SK-N-SH (cell line): ENCODE data around the gene MFSD2B. TPM values are rescaled to one million over a fixed set of nuclear protein-coding genes. Genes with fewer than 3 reads are reported as not detected.

Source experiments
- CTCF ChIA-PET: fragments of 300-600, 350-600 bp; formaldehyde crosslinking; extraction: SDS; loops from one replicate; lab custom pipeline; 2021; lab: Yijun Ruan, JAX
- POLR2A ChIA-PET: fragments of 350-600 bp; sonication (Branson Sonifier 250); formaldehyde crosslinking; extraction: SDS; loops from one replicate; lab custom pipeline; 2020; ENCODE audit warnings: antibody characterized with exemption, inconsistent platforms; lab: Yijun Ruan, JAX
- DNase-seq: peaks from one replicate; pipeline ENCODE4 v3.0.0; 2012
- H2AFZ ChIP-seq: fragments of 200-600 bp; sonication (generic); 2 replicates; pipeline ENCODE4 v1.8.1; 2016; ENCODE audit warnings: antibody characterized with exemption, mild to moderate bottlenecking, low read depth
- H3F3A ChIP-seq: fragments of 200-600 bp; sonication (generic); replicated peaks from 2 replicates; pipeline ENCODE3; 2016; ENCODE audit warnings: antibody characterized with exemption, mild to moderate bottlenecking; ENCODE audit not compliant: insufficient read depth
- H3K27ac ChIP-seq, 2 experiments: fragments of 200-500 bp in 1 of 2; fragments of 200-600 bp in 1 of 2; sonication (Bioruptor generic) in 1 of 2; sonication (generic), shearing (Covaris generic) in 1 of 2; 2 replicates each; pipeline versions ENCODE4 v1.5.1 to v1.6.1; 2014 to 2016; ENCODE audit warnings: low read depth in 2 of 2, inconsistent platforms in 1 of 2, low read length in 1 of 2, mild to moderate bottlenecking in 1 of 2, mixed read lengths in 1 of 2
- H3K27me3 ChIP-seq: fragments of 200-600 bp; sonication (generic), shearing (Covaris generic); 2 replicates; pipeline ENCODE4 v1.6.1; 2016; ENCODE audit warnings: mixed run types; ENCODE audit not compliant: insufficient read depth
- H3K36me3 ChIP-seq, 2 experiments: fragments of 200-500 bp in 1 of 2; fragments of 200-600 bp in 1 of 2; sonication (Bioruptor generic) in 1 of 2; sonication (generic) in 1 of 2; replicated peaks in 1 of 2; 2 replicates each; pipeline versions ENCODE3 to v1.5.1; 2014 to 2016; ENCODE audit warnings: low read length in 1 of 2, mild to moderate bottlenecking in 1 of 2; ENCODE audit not compliant: insufficient read depth in 2 of 2, control insufficient read depth in 1 of 2
- H3K4me1 ChIP-seq, 2 experiments: fragments of 200-500 bp in 1 of 2; fragments of 200-600 bp in 1 of 2; sonication (Bioruptor generic) in 1 of 2; sonication (generic), shearing (Covaris generic) in 1 of 2; 2 replicates each; pipeline versions ENCODE4 v1.5.1 to v1.6.1; 2014 to 2016; ENCODE audit warnings: low read depth in 1 of 2, low read length in 1 of 2, mixed run types in 1 of 2; ENCODE audit not compliant: insufficient read depth in 2 of 2, control insufficient read depth in 1 of 2
- H3K4me2 ChIP-seq: fragments of 200-600 bp; sonication (generic), shearing (Covaris generic); 2 replicates; pipeline ENCODE4 v1.6.1; 2017; ENCODE audit warnings: mixed run types
- H3K4me3 ChIP-seq, 2 experiments: fragments of 200-500 bp in 1 of 2; fragments of 200-600 bp in 1 of 2; sonication (Bioruptor generic) in 1 of 2; sonication (generic), shearing (Covaris generic) in 1 of 2; 2 replicates each; pipeline versions ENCODE4 v1.5.1 to v1.8.1; 2014 to 2016; ENCODE audit warnings: low read depth in 2 of 2, inconsistent platforms in 1 of 2, low read length in 1 of 2, mild to moderate bottlenecking in 1 of 2, mixed read lengths in 1 of 2, moderate library complexity in 1 of 2
- H3K79me2 ChIP-seq: fragments of 200-600 bp; sonication (generic); 2 replicates; pipeline ENCODE4 v1.8.1; 2017; ENCODE audit warnings: mild to moderate bottlenecking; ENCODE audit not compliant: insufficient read depth
- H3K9ac ChIP-seq: fragments of 200-600 bp; sonication (generic); 2 replicates; pipeline ENCODE4 v1.6.1; 2017; ENCODE audit warnings: mixed run types
- H3K9me2 ChIP-seq: fragments of 200-600 bp; sonication (generic); 2 replicates; pipeline ENCODE4 v1.6.1; 2017; ENCODE audit warnings: mixed run types
- H3K9me3 ChIP-seq: fragments of 200-600 bp; sonication (generic); 2 replicates; pipeline ENCODE4 v1.6.1; 2017; ENCODE audit warnings: mixed run types, mild to moderate bottlenecking, moderate library complexity
- H4K20me1 ChIP-seq: fragments of 200-600 bp; sonication (generic); 2 replicates; pipeline ENCODE4 v1.6.1; 2017; ENCODE audit warnings: mild to moderate bottlenecking, mixed run types; ENCODE audit not compliant: insufficient read depth
- CHD2 ChIP-seq: fragments of 150-350 bp; IDR thresholded peaks from 2 replicates; pipeline ENCODE4 v1.6.1; 2018; ENCODE audit warnings: low read length; ENCODE audit not compliant: partially characterized antibody
- EP300 ChIP-seq, 2 experiments: IDR thresholded peaks; 2 replicates each; pipeline versions ENCODE4 v1.4.0 to v1.6.1; 2012; ENCODE audit warnings: borderline replicate concordance in 1 of 2, low read depth in 1 of 2, low read length in 1 of 2
- POLR2AphosphoS5 ChIP-seq: IDR thresholded peaks from 2 replicates; pipeline ENCODE4 v1.6.1; 2012; ENCODE audit warnings: low read depth, low read length
- RFX5 ChIP-seq: IDR thresholded peaks from 2 replicates; pipeline ENCODE4 v1.6.1; 2012; ENCODE audit warnings: mild to moderate bottlenecking, improper control_type of control experiment, low read length
- SIN3A ChIP-seq: IDR thresholded peaks from 2 replicates; pipeline ENCODE4 v1.6.1; 2012; ENCODE audit warnings: low read depth, mild to moderate bottlenecking, low read length, moderate library complexity, borderline replicate concordance
- WGBS: methylation state at CpG from one replicate; pipeline ENCODE4 v1.1.6; 2017; ENCODE audit warnings: low lambda C conversion rate; 5-methylcytosine and 5-hydroxymethylcytosine counted together
- polyA plus RNA-seq, 3 experiments: library from polyadenylated mRNA; depleted of rRNA; stranded (reverse); fragments of >200 nt; gene quantifications; 2 replicates each; pipeline ENCODE4 v1.2.3, GENCODE V29; 2012
- small RNA-seq, 7 experiments: library from RNA; depleted of rRNA; stranded (forward); fragments of <200 nt; gene quantifications; one replicate each; pipeline ENCODE3, GENCODE V24; 2012
- TF ChIP-seq, protein P1 (sequence below): fragments of 200-600 bp; sonication (generic); IDR thresholded peaks from 2 replicates; pipeline ENCODE4 v1.6.1; 2017; ENCODE audit warnings: antibody characterized with exemption, mild to moderate bottlenecking, moderate library complexity
- TF ChIP-seq, protein P2 (sequence below): IDR thresholded peaks from 2 replicates; pipeline ENCODE4 v1.4.0; 2012; ENCODE audit warnings: low read depth

Gene MFSD2B
- polyA plus RNA-seq, 1 of the 3 experiments (the other 2 are of a cell fraction): not detected

DNA sequence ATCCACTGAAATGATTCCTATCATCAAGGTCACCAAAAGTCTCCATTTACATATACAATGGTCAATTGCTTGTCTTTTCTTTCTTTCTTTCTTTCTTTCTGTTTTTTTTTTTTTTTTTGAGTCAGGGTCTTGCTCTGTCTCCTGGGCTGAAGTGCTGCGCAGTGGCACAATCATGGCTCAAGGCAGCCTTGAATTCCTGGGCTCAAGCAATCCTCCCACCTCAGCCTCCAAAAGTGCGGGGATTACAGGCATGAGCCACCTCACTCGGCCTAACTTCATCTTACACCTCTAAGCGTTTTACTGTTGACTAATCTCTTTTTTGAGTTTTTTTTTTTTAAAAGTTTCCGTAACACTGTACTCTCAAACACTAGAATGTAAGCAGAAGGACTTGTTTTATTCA is 65.4 kb downstream of the MFSD2B start:
- 0 out of 2 replicates have a peak overlapping the region, but pooled peaks have one; percentile 67 for H2AFZ ChIP-seq
- ChIA-PET CTCF (interaction anchor here (1.6 to 5.6 kb wide), 2 partner anchors 8 to 149 kb away, joined by 4 to 34 read pairs; partner anchors contain the start of gene ATAD2B), POLR2A (no interaction called here)
- no peaks in the 10 kb centered on the region for H4K20me1 ChIP-seq
- H3K27ac ChIP-seq: peak overlapping the region in 1 of 2 experiments; percentile 79; a peak in 2 of 4 replicates
- H3F3A ChIP-seq: peaks cover 27% of the 10 kb centered on the region
- H3K4me2 ChIP-seq: peak overlapping the region; percentile 85
- peaks cover 7% of the 10 kb centered on the region in 2 experiments; a peak in 2 of 4 replicates for H3K4me1 ChIP-seq
- no peaks in the 10 kb centered on the region for H3K27me3 ChIP-seq
- TF ChIP-seq SIN3A (no peak), RFX5 (no peak), CHD2 (no peak), EP300 (IDR thresholded peaks at IDR 0.05; ENCODE audit: borderline replicate concordance in 1 of 2, low read depth in 1 of 2, low read length in 1 of 2) (no peak), POLR2AphosphoS5 (no peak)
- TF ChIP-seq, protein P1, sequence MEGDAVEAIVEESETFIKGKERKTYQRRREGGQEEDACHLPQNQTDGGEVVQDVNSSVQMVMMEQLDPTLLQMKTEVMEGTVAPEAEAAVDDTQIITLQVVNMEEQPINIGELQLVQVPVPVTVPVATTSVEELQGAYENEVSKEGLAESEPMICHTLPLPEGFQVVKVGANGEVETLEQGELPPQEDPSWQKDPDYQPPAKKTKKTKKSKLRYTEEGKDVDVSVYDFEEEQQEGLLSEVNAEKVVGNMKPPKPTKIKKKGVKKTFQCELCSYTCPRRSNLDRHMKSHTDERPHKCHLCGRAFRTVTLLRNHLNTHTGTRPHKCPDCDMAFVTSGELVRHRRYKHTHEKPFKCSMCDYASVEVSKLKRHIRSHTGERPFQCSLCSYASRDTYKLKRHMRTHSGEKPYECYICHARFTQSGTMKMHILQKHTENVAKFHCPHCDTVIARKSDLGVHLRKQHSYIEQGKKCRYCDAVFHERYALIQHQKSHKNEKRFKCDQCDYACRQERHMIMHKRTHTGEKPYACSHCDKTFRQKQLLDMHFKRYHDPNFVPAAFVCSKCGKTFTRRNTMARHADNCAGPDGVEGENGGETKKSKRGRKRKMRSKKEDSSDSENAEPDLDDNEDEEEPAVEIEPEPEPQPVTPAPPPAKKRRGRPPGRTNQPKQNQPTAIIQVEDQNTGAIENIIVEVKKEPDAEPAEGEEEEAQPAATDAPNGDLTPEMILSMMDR: no peak
- TF ChIP-seq, protein P2, sequence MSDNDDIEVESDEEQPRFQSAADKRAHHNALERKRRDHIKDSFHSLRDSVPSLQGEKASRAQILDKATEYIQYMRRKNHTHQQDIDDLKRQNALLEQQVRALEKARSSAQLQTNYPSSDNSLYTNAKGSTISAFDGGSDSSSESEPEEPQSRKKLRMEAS: no peak
- TF ChIP-seq, all 33 proteins: peak for 0
- DNase-seq: no peak
- Histone ChIP-seq H3K4me3 (peak overlapping the region; percentile 82), H3K9me3 (no peaks in the 10 kb centered on the region), H3K79me2 (peaks cover 57% of the 10 kb centered on the region), H3K36me3 (peaks cover 34 to 44% of the 10 kb centered on the region in 2 experiments), H3K9me2 (no peaks in the 10 kb centered on the region), H3K9ac (peak overlapping the region; percentile 76)
- 49% methylated on average over 5 of the region's 5 CpGs for WGBS

Small RNAs within 50 kb of the gene (small RNA-seq; reads per million reads assigned to genes)
- gene RN7SL610P (0 reads per million in 7 experiments), gene RNU6-370P (0 reads per million in 7 experiments)

Other genes starting within 250 kb of the MFSD2B start
- gene ATAD2B, start 83.0 kb upstream of the MFSD2B start, polyA plus RNA-seq (2012; rRNA removed): 1.3 and 1.7 TPM in 2 replicates
- gene UBXN2A, start 69.6 kb upstream of the MFSD2B start, polyA plus RNA-seq (2012; rRNA removed): 5.8 and 7.1 TPM in 2 replicates
- gene WDCP, start 37.3 kb downstream of the MFSD2B start, polyA plus RNA-seq (2012; rRNA removed): 7.1 and 11.9 TPM in 2 replicates
- gene FKBP1B, start 39.7 kb downstream of the MFSD2B start, polyA plus RNA-seq (2012; rRNA removed): 69.7 and 72.4 TPM in 2 replicates
- 275 and 295 TPM in 2 replicates for gene SF3B6, start 66.2 kb downstream of the MFSD2B start, polyA plus RNA-seq (2012; rRNA removed)
- gene TP53I3, start 74.7 kb downstream of the MFSD2B start, polyA plus RNA-seq (2012; rRNA removed): 110 and 116 TPM in 2 replicates
- gene PFN4, start 113.2 kb downstream of the MFSD2B start, polyA plus RNA-seq (2012; rRNA removed): 0.54 and 0.61 TPM in 2 replicates
- gene FAM228B, start 113.4 kb downstream of the MFSD2B start, polyA plus RNA-seq (2012; rRNA removed): 5.3 and 6.8 TPM in 2 replicates
- gene FAM228A, start 165.0 kb downstream of the MFSD2B start, polyA plus RNA-seq (2012; rRNA removed): 0.10 and 0.13 TPM in 2 replicates